Measurements from ENCODE around the gene NUCB2. TPM values are rescaled to one million over a fixed set of nuclear protein-coding genes. Genes with fewer than 3 reads are reported as not detected.

The NUCB2 gene
- total and polyA plus RNA-seq, 2 donors (not counting 3 experiments of a cell fraction or from before 2014, with no cell fraction given), result 41.9 to 114 TPM

DNA sequence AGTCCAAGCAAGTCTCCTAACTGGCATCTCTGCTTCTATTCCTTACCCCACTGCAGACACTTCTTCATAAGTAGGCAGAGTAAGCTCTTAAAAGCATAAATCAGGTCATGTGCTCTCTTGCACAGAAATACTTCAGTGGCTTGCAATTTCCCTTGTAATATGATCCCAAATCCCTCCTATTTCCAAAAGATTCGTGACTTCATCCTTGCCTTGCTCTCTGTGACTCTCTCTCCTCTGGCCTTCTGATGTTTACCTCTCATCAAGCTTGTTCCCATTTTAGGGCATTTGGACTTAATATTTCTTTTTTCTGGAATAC, 37.7 kb downstream of the NUCB2 start:
- Histone ChIP-seq H4K20me1 (replicated peaks; ENCODE audit: control insufficient read depth, extremely low read depth, insufficient read depth, low read length) (no peaks in the 10 kb centered on the region), H3K79me2 (ENCODE audit: control insufficient read depth, insufficient read depth, low read length) (no peaks in the 10 kb centered on the region), H3K4me1 (ENCODE audit: control insufficient read depth, extremely low read depth, insufficient read depth, low read length) (peaks cover 8% of the 10 kb centered on the region), H3K4me2 (ENCODE audit: insufficient read depth, low read length) (no peak overlapping the region), H3K9me1 (replicated peaks; ENCODE audit: control insufficient read depth, extremely low read depth, insufficient read depth, low read length) (no peaks in the 10 kb centered on the region), H2AFZ (ENCODE audit: low read depth, low read length) (no peak overlapping the region), H3K27me3 (ENCODE audit: control insufficient read depth in 2 of 2, insufficient read depth in 2 of 2, low read length in 2 of 2) (no peaks in the 10 kb centered on the region), H3K36me3 (ENCODE audit: control insufficient read depth in 2 of 2, extremely low read depth in 1 of 2, insufficient read depth in 2 of 2, low read length in 2 of 2) (peaks cover 1 to 4% of the 10 kb centered on the region in 2 experiments), H3K9me3 (replicated peaks; ENCODE audit: control insufficient read depth, insufficient read depth, low read length) (no peaks in the 10 kb centered on the region), H3K4me3 (replicated peaks in 1 of 3; ENCODE audit: insufficient read depth in 1 of 3, low read depth in 1 of 3, low read length in 3 of 3) (no peak overlapping the region), H3K9ac (replicated peaks; ENCODE audit: extremely low read depth, insufficient read depth, low read length) (no peak overlapping the region), H3K27ac (ENCODE audit: insufficient read depth, low read depth, low read length) (peak overlapping the region; percentile 3)
- dilution Hi-C loops (cut with MboI; ENCODE audit: extremely low pct_ligation_motif_present, low sequenced_read_pairs), result no loop called here
- BruUV-seq (replicated peaks), result no TSS peak
- intact Hi-C loops (cut with micrococcal nuclease), result no loop called here
- no peak for FAIRE-seq
- peak; percentile 49 for DNase-seq (ENCODE audit: low read depth, low spot score)
- ChIA-PET POLR2A (no interaction called here), CTCF (interaction anchor here (0.8 to 2.2 kb wide), 3 partner anchors 25 to 236 kb away, joined by 3 to 7 read pairs (median 4); partner anchors contain the start of gene RPS13)
- TF ChIP-seq EZH2 (IDR thresholded peaks at IDR 0.05; ENCODE audit: borderline replicate concordance, low read depth, low read length, severe bottlenecking), result no peak
- no peak for TF ChIP-seq POLR2A (IDR thresholded peaks at IDR 0.05; ENCODE audit: low read depth, low read length)

DNA sequence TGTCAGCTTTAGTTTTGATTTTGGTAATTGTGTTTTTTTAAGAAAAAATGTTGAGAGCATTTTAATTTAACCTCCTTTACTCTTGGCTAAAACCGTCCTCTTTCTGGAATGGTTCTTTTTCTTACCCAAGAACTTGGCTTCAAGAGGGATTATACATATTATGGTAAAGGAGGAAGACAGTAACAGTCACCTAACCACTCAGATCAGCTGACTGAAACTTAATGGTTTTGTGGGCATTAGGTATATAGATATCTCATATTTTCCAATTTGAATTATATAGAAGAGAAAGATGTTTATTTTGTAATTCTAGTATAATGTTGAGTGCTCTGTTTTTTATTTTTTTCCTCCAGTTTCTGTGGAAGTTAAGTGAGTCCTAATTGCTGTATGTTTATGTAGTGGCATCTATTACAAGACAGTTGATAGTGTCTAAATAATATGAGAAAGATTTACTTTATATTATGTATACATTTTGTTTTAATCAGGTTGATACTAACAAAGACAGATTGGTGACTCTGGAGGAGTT, 38.4 kb downstream of the NUCB2 start:
- Histone ChIP-seq H3K9me3 (replicated peaks; ENCODE audit: control insufficient read depth, insufficient read depth, low read length) (no peaks in the 10 kb centered on the region), H3K27me3 (ENCODE audit: control insufficient read depth in 2 of 2, insufficient read depth in 2 of 2, low read length in 2 of 2) (no peaks in the 10 kb centered on the region), H4K20me1 (replicated peaks; ENCODE audit: control insufficient read depth, extremely low read depth, insufficient read depth, low read length) (no peaks in the 10 kb centered on the region), H3K27ac (ENCODE audit: insufficient read depth, low read depth, low read length) (no peak overlapping the region), H3K4me1 (ENCODE audit: control insufficient read depth, extremely low read depth, insufficient read depth, low read length) (peaks cover 8% of the 10 kb centered on the region), H3K9ac (replicated peaks; ENCODE audit: extremely low read depth, insufficient read depth, low read length) (no peak overlapping the region), H3K4me3 (replicated peaks in 1 of 3; ENCODE audit: insufficient read depth in 1 of 3, low read depth in 1 of 3, low read length in 3 of 3) (no peak overlapping the region), H3K36me3 (ENCODE audit: control insufficient read depth in 2 of 2, extremely low read depth in 1 of 2, insufficient read depth in 2 of 2, low read length in 2 of 2) (peaks cover 1 to 4% of the 10 kb centered on the region in 2 experiments), H3K4me2 (ENCODE audit: insufficient read depth, low read length) (no peak overlapping the region), H3K79me2 (ENCODE audit: control insufficient read depth, insufficient read depth, low read length) (no peaks in the 10 kb centered on the region), H3K9me1 (replicated peaks; ENCODE audit: control insufficient read depth, extremely low read depth, insufficient read depth, low read length) (no peaks in the 10 kb centered on the region), H2AFZ (ENCODE audit: low read depth, low read length) (no peak overlapping the region)
- intact Hi-C loops (cut with micrococcal nuclease), result no loop called here
- BruUV-seq (replicated peaks), result no TSS peak
- no peak for DNase-seq (ENCODE audit: low read depth, low spot score)
- no peak for FAIRE-seq
- CTCF ChIA-PET, result interaction anchor here (1.2 to 2.2 kb wide), 2 partner anchors 25 to 32 kb away, joined by 3 to 7 read pairs; no protein-coding TSS in a partner anchor
- POLR2A ChIA-PET, result no interaction called here
- TF ChIP-seq GATA2 (IDR thresholded peaks at IDR 0.05; ENCODE audit: insufficient read depth, insufficient read length, low read depth, low read length) (no peak), POLR2A (IDR thresholded peaks at IDR 0.05; ENCODE audit: low read depth, low read length) (no peak), POLR2AphosphoS5 (IDR thresholded peaks at IDR 0.05; ENCODE audit: insufficient read depth, low read depth, low read length) (no peak), MYC (IDR thresholded peaks at IDR 0.05; ENCODE audit: low read depth, low read length) (no peak), EZH2 (IDR thresholded peaks at IDR 0.05; ENCODE audit: borderline replicate concordance, low read depth, low read length, severe bottlenecking) (no peak), JUN (IDR thresholded peaks at IDR 0.05; ENCODE audit: borderline replicate concordance, insufficient read depth, insufficient read length, low read depth) (no peak)
- TF ChIP-seq, protein P1, sequence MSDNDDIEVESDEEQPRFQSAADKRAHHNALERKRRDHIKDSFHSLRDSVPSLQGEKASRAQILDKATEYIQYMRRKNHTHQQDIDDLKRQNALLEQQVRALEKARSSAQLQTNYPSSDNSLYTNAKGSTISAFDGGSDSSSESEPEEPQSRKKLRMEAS (IDR thresholded peaks at IDR 0.05; ENCODE audit: insufficient read depth, insufficient read length), result no peak
- TF ChIP-seq, protein P2, sequence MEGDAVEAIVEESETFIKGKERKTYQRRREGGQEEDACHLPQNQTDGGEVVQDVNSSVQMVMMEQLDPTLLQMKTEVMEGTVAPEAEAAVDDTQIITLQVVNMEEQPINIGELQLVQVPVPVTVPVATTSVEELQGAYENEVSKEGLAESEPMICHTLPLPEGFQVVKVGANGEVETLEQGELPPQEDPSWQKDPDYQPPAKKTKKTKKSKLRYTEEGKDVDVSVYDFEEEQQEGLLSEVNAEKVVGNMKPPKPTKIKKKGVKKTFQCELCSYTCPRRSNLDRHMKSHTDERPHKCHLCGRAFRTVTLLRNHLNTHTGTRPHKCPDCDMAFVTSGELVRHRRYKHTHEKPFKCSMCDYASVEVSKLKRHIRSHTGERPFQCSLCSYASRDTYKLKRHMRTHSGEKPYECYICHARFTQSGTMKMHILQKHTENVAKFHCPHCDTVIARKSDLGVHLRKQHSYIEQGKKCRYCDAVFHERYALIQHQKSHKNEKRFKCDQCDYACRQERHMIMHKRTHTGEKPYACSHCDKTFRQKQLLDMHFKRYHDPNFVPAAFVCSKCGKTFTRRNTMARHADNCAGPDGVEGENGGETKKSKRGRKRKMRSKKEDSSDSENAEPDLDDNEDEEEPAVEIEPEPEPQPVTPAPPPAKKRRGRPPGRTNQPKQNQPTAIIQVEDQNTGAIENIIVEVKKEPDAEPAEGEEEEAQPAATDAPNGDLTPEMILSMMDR (IDR thresholded peaks at IDR 0.05; ENCODE audit: extremely low read depth in 1 of 2, insufficient read depth in 1 of 2, low read depth in 1 of 2, low read length in 2 of 2), result no peak
- dilution Hi-C loops (cut with MboI; ENCODE audit: extremely low pct_ligation_motif_present, low sequenced_read_pairs), result no loop called here
